Smooth muscle cell of the brain vasculature (primary cell): ENCODE measurements around the gene ELMO1.

ENCODE experiments used
- DNase-seq: peaks from one replicate; pipeline ENCODE4 v3.0.0-alpha.2; 2012; ENCODE audit warnings: low read depth, low spot score

Gene ELMO1

DNA sequence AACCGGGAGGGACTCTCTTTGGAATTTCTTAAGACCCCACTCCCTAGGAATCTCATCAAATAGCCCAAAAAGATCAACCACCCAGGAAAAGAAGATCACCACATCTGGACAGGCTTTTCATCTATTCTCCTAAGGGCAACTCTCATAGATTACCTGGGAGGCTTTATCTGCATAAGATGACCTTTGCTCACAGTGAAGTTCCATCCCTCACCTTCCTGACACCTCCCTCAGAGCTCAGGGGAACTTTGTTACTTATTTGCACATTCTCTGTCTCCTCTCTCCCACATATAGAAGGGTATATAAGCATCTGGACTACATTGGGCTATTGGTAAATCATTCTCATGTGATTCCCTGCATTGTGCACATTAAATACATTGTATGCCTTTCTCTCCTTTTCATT lies 80.1 kb downstream of the ELMO1 start:
- DNase-seq = no peak

DNA sequence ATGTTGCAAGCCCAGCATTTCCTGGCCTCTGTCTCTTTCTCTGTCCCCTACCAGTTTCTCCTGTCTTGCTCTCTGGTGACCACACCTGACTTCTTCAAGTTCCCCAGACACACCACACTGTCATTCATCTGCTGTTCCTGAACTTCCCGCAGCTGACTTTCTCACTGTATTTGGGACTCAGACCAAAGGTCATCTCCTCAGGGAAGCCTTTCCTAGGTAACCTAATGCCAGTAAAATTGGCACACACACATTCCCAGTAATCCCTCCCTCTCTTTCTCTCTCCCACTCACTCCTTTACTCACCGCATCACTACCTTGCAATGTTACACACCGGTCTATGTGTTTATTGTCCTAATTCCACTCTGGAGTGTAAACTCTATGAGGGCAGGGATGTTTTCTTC lies 81.7 kb downstream of the ELMO1 start:
- DNase-seq = no peak

DNA sequence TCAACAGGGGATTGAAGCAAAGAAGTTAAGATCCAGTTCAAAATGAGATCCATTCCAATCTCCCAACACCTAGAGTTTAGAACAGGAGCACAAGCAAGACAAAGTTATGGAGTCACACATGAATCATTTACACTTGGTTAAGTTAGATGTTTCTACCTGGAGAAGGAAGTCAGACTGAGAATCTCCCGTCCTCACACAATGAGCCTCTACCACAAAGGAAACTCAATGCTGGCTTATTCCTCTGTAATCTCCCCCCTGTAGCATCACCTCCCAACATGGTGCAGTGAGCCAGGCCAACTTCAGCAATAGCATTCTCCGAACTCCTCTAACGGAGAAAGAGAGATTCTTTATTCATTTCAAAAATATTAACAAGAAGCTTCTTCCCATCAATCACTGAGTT lies 82.2 kb downstream of the ELMO1 start:
- no peak for DNase-seq

DNA sequence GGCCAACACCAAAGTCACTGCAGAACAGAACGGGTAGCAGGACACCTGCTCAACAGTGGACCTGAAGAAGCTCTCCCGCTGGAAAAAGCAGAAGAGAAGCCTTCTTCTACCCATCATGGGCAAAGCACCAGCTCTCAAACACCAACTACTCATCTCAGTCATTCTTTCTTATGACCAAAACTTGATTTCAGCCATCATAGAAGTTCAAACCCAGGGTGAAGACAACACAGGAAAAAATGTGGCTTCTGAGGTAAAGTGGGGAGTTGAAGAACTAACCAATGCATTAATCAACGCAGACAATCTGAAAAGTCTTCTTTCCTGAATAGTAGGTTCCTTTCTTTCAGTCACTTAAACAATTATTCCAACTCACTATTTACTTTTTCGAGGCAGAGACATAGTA lies 83.3 kb downstream of the ELMO1 start:
- DNase-seq = no peak

DNA sequence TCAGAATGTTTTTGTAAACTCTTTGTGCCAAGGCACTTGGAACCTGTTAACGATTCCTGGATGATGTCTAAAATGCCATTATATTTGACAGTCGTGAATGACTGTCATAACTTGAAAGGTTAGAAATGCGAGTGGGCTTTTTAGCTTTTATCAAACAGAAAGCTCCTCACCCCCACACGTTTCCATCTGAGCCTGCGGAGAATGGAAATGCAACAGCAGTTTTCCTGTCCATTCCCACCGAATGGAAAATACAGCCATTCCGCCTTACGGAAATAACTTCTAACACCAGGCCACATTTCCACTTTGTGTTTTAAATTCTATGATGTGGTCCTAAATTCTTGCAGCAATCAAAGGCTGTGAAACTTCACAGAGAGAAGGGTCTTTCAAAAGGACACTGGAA lies 83.8 kb downstream of the ELMO1 start:
- no peak for DNase-seq

DNA sequence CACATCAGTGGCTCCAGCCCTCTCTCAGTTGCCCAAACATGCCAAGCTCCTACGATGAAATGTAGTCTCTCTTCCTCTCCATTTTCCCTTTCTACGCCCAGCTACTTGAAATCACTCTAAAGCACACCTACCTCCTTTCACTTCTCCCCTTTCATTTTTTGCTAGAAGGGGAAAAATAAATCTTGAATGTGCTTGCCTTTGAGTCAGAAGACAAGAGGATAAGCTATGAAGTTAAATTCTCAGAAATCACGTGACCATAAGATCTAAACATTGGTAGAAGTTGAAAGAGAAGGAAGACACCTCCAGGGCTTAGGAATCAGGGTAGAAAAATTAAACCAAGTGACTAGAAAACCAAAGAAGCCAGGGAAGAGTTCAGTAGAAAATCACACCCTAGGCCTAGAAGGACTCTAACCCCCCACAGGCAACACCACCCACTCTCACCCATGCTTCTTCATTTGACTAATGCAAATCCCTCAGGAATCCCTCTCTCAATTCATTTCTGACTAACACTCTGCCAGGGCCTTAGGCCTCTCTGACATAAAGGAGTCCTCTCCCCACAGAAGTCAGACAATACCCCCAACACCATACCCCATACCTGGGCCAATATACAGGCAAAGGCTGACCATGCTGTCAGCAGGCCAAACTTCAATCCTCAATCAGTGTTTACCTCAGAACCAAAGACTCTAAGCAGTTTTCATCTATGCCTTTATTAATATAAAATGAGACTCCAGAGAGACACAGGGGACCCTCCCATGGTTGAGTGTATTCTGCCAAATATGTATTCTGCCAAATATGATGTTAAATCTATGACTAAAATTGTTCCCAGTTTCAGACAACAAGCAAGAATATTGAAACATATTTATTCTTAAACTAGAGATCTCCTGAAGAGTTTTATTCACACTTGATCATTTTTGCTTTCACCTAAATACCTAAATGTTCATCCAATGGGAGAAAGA lies 84.8 kb downstream of the ELMO1 start:
- no peak for DNase-seq

DNA sequence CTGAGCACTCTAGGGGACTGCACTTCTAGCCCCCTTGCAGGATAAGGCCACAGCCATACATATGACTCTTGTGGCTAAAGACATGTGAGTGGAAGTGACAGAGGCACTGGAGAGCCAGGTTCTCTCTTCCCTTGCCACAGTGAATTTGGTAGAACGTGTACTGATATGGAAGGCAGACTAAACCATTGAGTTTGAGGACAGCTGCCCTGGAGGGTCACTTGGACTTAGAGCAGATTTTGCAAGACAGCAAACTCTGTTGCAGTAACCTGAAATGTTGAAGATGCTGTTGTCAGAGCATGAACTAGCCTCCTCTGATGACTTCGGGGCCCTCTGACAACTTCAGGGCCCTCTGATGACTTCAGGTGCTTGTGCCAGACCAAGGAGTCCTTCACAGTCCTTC lies 85.9 kb downstream of the ELMO1 start:
- DNase-seq = no peak

DNA sequence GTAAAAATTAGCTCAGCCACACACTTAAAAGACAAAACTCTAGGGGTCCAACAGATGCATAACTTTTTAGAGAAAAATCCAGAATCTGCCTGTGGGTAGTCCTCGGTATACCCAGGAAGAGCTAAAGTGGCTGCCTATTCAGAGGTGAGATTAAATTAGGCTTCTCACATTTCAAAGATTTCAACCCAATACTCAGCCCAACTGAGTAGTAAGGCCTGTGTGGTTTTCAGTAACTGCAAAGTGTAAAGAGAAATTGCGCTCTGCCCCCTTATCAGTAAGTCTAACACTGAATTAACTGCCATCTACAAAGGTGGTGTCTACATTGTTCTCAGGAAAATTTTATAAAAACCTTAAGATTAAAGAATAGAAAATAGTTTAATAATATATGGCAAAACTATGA lies 88.2 kb downstream of the ELMO1 start:
- no peak for DNase-seq

DNA sequence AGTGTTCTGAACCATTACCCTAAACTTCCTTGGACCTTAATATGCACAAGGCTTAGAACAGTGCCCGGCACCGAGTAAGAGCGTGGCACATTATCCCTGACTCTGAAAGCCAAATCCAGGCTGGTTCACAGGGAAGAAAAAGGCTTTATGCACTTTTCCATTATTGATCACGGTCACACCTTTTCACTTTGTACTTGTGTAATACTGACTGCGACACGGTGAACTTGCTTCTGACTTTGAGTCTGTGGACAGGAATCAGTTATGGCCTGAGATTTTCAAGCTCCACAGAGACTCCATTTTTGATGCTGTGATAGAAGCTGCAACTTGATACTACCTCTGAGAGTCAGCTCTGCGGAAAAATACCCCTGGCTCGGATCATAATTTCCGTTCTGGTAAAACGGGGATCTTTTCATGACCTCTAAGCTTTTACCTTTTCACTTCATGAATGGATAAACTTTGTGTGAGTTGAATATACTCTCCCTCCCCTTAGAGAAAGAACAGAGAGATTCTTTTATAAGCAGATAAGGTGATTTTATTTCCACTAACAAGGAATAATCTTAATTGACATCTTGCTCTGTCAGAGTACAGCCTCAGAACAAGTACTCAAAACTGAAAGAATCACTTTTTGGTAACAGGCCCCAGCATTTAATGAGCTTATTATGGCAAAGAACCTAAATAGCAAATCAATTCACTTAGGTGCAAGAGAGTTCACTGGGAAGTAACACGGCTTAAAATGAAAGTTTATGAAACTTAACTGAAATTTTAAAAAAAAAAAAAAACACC lies 88.8 kb downstream of the ELMO1 start:
- DNase-seq = no peak

DNA sequence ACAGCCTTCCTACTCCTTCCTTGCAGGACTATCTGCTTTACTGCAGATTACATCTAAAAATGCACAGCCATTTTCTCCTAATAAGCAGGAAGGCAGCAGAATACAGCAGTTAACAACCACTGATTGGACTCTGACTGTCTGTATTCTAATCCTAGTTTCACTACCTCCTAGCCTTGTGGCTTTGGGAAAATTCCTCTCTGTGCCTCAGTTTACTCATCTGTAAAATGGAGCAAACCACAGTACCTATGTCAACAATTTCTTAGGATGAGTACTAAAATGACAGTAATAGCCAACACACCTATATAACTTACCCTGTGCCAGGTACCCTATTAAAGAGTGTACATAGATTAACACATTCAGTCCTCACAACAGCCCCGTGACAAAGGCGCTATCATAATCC lies 89.5 kb downstream of the ELMO1 start:
- DNase-seq = no peak

DNA sequence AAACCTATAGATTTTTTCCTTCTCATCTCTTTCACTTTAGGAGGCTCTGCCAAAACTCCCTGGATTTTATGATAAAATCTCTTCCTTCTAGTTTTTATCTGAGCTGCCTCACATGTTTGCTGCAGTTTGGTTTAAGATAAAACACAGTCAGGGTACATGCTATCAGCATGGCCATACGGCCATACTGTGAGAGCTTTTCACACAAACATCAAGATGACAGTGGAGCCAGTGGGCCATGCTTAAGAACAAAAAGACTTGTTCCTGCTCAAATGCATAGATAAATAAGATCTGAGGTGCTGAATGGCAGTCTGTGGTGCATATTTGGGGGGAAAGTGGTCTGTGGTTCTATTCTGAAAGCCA lies 91.0 kb downstream of the ELMO1 start:
- DNase-seq = no peak

DNA sequence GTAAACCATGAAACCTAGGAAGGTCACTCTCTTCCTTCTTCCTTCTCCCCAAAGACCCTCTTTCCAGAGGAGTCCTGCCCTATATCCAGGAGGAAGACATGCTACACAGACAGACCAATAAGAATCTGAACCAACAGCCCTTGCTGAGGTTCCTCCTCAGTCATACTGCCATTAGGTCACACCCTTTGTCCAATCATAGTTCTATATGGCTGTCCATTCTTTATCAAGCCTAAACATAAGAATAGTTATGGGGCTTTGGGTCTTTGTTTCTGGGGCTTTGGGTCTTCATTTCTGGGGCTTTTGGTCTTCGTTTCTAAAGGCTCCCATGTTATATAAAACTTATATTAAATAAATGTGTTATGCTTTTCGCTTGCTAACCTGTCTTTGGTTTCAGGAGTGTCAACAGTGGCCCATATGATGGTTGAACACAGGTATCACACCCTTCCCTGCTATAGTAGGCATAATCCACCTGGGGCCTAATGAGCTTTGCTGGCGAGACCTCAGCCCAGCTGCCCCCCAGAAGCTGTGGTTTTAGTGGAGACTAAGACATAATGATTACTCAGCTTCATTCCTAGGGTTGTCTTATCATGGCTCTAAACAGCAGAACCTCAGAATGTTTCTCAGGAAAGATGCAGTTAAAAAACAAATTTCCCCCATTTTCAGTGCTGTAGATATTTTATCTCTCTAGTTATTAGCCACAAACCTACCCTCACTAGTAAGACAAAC lies 91.6 kb downstream of the ELMO1 start:
- no peak for DNase-seq

DNA sequence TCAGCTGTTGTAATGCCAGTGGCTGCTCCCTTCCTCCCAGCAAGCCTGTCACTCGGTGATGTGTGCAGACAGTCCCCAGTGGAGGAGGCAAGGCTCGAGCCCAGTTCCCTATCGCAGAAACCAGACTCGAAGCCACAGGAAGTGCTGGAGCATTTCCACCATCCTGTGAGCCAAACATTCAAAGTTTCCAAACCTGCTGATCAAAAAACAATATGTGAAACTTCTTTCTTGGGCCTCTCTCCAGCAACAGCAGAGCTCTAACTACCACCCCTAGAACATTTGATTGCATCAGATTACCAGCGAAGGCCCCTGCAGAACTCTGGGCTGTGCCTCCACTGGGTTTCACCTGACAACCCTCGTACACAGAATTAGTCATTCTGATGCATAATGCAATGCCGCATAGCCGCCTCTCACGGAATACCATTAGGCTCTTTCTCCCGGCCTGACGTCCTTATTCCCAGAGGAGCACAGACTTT lies 94.0 kb downstream of the ELMO1 start:
- no peak for DNase-seq

DNA sequence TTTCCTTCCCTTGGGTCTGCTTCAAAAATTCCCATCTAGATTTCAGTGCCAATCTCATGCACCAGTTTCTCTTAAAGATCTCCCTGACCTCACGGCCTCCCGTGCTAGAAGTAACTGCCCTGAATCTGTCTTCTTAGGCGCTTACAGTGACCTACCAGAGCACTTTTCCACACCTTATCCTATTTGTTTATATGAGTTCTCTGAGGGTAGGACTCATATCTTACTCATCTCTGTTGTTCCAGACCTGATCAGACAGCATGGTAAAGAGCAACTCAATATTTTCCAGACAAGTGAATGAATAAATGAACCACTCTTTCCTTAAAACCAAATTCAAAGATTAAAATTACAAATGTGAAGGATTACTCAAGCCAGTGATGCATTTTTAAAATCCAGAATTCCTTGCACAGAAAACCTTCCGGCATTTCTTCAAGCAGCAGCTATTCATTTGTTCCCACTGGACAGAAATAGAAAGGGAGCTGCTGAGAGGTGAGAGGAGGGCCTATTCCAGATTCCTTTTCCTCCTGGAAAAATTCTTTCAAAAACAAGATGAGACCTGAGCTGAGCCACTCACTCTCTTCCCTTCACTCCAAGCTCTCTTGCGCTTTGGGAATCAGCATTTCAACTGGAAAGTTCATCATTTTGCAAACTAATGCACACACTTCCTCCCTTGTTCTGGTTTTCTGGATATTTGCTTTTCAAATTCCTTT lies 94.6 kb downstream of the ELMO1 start:
- no peak for DNase-seq

DNA sequence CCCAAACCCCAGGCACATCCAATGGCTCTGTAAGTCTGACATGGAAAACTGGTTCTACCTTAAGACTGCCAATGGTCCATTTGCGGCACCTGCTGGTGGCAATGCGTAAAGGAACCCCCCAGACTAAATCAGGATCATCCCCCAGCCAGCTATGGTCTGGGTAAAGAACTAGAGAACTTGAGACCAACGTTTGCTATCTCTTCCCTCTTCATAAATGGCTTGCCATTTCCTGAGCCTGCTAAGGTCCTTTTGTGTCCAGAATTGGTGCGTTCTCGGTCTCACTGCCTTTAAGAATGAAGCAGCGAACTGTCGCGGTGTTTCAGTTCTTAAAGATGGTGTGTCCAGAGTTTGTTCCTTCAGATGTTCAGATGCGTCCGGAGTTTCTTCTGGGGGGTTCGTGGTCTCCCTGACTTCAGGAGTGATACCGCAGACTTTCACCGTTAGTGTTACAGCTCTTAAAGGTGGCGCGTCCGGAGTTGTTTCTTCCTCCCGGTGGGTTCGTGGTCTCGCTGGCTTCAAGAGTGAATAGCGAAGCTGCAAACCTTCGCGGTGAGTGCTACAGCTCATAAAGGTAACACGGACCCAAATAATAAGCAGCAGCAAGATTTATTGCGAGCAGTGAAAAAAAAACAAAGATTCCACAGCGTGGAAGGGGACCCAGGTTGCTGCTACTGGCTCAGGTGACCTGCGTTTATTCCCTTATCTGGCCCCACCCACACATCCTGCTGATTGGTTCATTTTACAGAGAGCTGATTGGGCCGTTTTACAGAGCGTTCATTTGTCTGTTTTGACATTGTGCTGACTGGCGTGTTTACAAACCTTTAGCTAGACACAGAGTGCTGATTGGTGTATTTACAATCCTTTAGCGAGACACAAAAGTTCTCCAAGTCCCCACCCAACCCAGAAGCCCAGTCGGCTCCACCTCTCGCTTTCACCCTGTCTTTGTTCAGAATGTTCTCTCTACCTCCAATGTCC lies 95.4 kb downstream of the ELMO1 start:
- DNase-seq = no peak

DNA sequence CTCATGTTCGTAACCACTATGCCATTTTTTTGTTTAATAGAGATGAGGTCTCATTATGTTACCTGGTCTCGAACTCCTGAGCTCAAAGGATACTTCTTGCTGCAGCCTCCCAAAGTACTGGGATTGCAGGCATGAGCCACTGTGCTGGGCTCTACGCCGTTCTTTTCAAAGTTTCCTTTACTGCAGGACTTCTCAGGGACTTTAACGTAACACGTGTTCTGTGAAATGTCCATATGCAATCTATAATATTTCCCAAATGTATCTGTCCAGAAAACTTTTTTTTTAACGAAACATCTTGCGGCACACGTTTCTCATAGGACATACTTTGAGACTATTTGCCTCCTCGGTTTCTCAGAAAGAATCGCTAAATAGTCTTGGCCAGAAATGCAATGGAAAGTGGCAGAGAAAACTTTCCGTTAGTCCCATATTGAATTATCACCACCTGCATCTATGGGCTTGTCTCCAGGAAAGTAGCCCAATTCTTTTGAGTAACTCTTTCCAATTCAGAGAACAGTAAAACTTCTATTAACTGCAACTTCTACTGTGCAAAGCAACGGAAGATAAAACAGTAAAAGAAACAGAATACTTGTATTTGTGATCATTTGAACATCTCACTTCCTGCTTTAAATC lies 96.3 kb downstream of the ELMO1 start:
- no peak for DNase-seq

DNA sequence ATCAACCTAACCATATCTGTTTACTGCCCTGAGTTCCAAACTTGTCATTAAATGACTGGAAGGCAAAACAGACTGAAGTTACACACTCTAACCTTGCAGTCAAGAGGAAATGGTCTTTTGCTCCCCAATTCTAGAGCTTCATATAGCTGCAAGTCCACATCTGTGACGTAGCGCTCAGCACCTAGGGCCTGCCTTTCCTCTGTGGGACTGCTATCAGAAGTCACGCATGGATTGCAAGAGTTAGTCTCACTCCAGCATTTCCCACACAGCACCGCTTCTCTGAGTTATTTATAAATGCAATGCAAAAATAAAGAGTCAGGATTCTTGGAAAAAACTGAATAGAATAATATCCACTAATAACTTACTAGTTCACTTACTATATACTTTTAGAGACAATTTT lies 96.9 kb downstream of the ELMO1 start:
- no peak for DNase-seq

DNA sequence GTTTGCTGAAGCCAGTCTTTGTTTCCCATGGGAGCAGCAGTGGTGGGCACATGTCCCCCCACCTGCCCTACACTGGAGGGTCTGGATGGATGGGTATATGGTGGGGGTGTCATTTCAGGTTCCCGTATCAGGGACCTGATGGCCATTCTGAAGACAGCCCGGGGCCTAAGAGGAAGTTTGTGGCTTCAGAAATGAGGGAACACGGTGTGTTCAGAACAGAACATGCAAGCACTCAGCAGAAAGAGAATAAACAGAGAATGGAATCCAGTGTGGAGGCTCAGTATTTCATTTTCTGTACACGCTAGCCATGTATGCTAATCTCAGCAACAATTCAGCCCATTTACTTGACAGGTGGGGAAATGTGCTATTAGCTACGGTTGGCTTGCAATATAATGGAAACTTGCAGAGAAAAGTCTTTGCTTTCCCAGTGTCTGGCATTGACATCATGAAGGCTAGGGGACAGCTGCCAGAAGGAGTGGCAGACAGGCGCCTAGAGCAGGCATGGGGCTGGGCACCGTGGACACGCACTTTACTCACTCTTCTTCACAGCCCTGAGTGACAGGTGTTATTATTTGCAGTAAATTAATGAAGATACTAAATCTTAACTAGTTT lies 98.6 kb downstream of the ELMO1 start:
- no peak for DNase-seq

DNA sequence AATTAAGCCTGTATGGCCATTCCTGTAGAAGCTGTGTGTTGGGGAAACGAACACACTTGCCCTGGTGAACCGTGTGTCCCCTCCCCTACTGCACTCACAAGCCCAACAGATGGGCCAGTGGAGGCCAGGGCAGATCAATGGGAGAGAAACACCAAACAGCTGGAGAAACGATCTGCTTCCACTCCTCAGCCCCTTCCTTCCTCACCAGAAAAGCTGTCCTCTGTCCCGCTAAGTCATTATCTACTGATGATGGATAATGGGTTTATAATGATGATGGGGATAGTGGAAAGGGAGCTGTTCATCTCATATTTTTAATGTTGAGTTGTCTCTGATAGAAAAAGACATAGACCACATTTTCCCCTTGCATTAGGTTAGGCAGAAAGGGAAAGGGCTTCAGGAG lies 99.7 kb downstream of the ELMO1 start:
- DNase-seq = no peak
